H1 (cell line): ENCODE measurements around the gene CEP76. TPM values are rescaled to one million over a fixed set of nuclear protein-coding genes. Genes with fewer than 3 reads are reported as not detected.

Experiments
- CTCF ChIA-PET: fragments of 300-600 bp; sonication (Branson Sonifier 250); formaldehyde crosslinking; loops from one replicate; lab custom pipeline; 2021; ENCODE audit not compliant: partially characterized antibody; lab: Charles Lee
- POLR2A ChIA-PET: fragments of 300-600 bp; sonication (Branson Sonifier 250); formaldehyde crosslinking; loops from one replicate; lab custom pipeline; 2021; ENCODE audit warnings: inconsistent platforms; ENCODE audit not compliant: partially characterized antibody; lab: Charles Lee
- DNase-seq, 2 experiments: peaks; one replicate each; pipeline versions ENCODE4 v3.0.0 to v3.0.0-alpha.2; 2010 to 2022; ENCODE audit warnings: low spot score in 2 of 2, low read depth in 1 of 2, mixed read lengths in 1 of 2
- FAIRE-seq: peaks from 2 replicates; lab custom pipeline; 2011; peaks lifted over from hg19 to GRCh38; lab: Jason Lieb, UNC
- H2AFZ ChIP-seq: 2 replicates; pipeline ENCODE4 v1.8.1; 2012; ENCODE audit warnings: low read length, inconsistent platforms
- H2AK5ac ChIP-seq: 2 replicates; pipeline ENCODE4 v1.6.1; 2013; ENCODE audit warnings: low read depth, low read length
- H2BK120ac ChIP-seq: replicated peaks from 2 replicates; pipeline ENCODE3; 2013; ENCODE audit warnings: low read depth, low read length, inconsistent platforms
- H2BK12ac ChIP-seq: 2 replicates; pipeline ENCODE4 v1.6.1; 2013; ENCODE audit warnings: low read depth, low read length
- H2BK15ac ChIP-seq: 2 replicates; pipeline ENCODE4 v1.6.1; 2013; ENCODE audit warnings: low read length
- H2BK20ac ChIP-seq: 2 replicates; pipeline ENCODE4 v1.6.1; 2013; ENCODE audit warnings: low read length
- H2BK5ac ChIP-seq: 2 replicates; pipeline ENCODE4 v1.6.1; 2013; ENCODE audit warnings: low read depth, low read length
- H3K14ac ChIP-seq: 2 replicates; pipeline ENCODE4 v1.6.1; 2013; ENCODE audit warnings: inconsistent platforms; ENCODE audit not compliant: insufficient read length
- H3K18ac ChIP-seq: 2 replicates; pipeline ENCODE4 v1.6.1; 2013; ENCODE audit warnings: low read length; ENCODE audit errors: extremely low read depth
- H3K23ac ChIP-seq: 2 replicates; pipeline ENCODE4 v1.6.1; 2013; ENCODE audit warnings: inconsistent platforms; ENCODE audit not compliant: insufficient read length
- H3K23me2 ChIP-seq: 2 replicates; pipeline ENCODE4 v1.6.1; 2013; ENCODE audit warnings: low read depth, low read length
- H3K27ac ChIP-seq: 2 replicates; pipeline ENCODE4 v1.6.1; 2011; ENCODE audit warnings: low read depth, low read length, inconsistent platforms
- H3K27me3 ChIP-seq, 4 experiments: replicated peaks in 1 of 4; 1 replicate in 1 of 4; 2 replicates in 3 of 4; pipeline versions ENCODE4 v1.6.1 to v1.8.1; 2011 to 2013; ENCODE audit warnings: low read length in 3 of 4, mild to moderate bottlenecking in 3 of 4, inconsistent platforms in 2 of 4, mixed read lengths in 2 of 4, moderate library complexity in 1 of 4; ENCODE audit not compliant: control insufficient read depth in 3 of 4, insufficient read depth in 3 of 4; ENCODE audit errors: extremely low read depth in 1 of 4
- H3K36me3 ChIP-seq, 4 experiments: 2 replicates each; pipeline versions ENCODE4 v1.6.1 to v1.8.1; 2011 to 2013; ENCODE audit warnings: mild to moderate bottlenecking in 4 of 4, low read length in 3 of 4, moderate library complexity in 2 of 4, control low read depth in 1 of 4, inconsistent platforms in 1 of 4; ENCODE audit not compliant: insufficient read depth in 4 of 4, control insufficient read depth in 2 of 4
- H3K4ac ChIP-seq: replicated peaks from 2 replicates; pipeline ENCODE3; 2013; ENCODE audit warnings: low read length, low read depth, mixed read lengths, inconsistent platforms; ENCODE audit not compliant: insufficient read length
- H3K4me1 ChIP-seq, 4 experiments: replicated peaks in 1 of 4; 1 replicate in 1 of 4; 2 replicates in 3 of 4; pipeline versions ENCODE4 v1.6.1 to v1.8.1; 2011 to 2013; ENCODE audit warnings: low read length in 3 of 4, inconsistent platforms in 2 of 4, mixed read lengths in 1 of 4; ENCODE audit not compliant: insufficient read depth in 4 of 4, control insufficient read depth in 3 of 4
- H3K4me2 ChIP-seq, 2 experiments: 2 replicates each; pipeline versions ENCODE4 v1.6.1 to v1.8.1; 2011 to 2013; ENCODE audit warnings: low read depth in 2 of 2, low read length in 2 of 2, control low read depth in 1 of 2, inconsistent platforms in 1 of 2, mild to moderate bottlenecking in 1 of 2; ENCODE audit not compliant: insufficient read depth in 1 of 2
- H3K4me3 ChIP-seq, 4 experiments: fragments of 200-600, 300-600 bp in 1 of 4; sonication (generic), shearing (Covaris generic), sonication (Bioruptor Twin) in 1 of 4; 2 replicates each; pipeline versions ENCODE4 v1.5.1 to v1.8.1; 2011 to 2016; ENCODE audit warnings: low read length in 4 of 4, low read depth in 3 of 4, control low read depth in 2 of 4, inconsistent platforms in 2 of 4, mild to moderate bottlenecking in 2 of 4, mixed read lengths in 1 of 4, moderate library complexity in 1 of 4; ENCODE audit not compliant: insufficient read depth in 2 of 4; ENCODE audit errors: extremely low read depth in 1 of 4
- H3K56ac ChIP-seq: replicated peaks from 2 replicates; pipeline ENCODE3; 2013; ENCODE audit warnings: low read depth, mild to moderate bottlenecking, mixed read lengths, low read length, inconsistent platforms; ENCODE audit not compliant: insufficient read length
- H3K79me1 ChIP-seq: 2 replicates; pipeline ENCODE4 v1.6.1; 2013; ENCODE audit warnings: low read depth, low read length, control low read depth
- H3K79me2 ChIP-seq, 2 experiments: 2 replicates each; pipeline versions ENCODE4 v1.6.1 to v1.8.1; 2012 to 2013; ENCODE audit warnings: low read length in 2 of 2, mild to moderate bottlenecking in 2 of 2, inconsistent platforms in 1 of 2; ENCODE audit not compliant: insufficient read depth in 2 of 2, control insufficient read depth in 1 of 2
- H3K9ac ChIP-seq, 4 experiments: replicated peaks in 1 of 4; 1 replicate in 1 of 4; 2 replicates in 3 of 4; pipeline versions ENCODE4 v1.6.1 to v1.8.1; 2011 to 2013; ENCODE audit warnings: low read depth in 3 of 4, low read length in 3 of 4, control low read depth in 2 of 4, mild to moderate bottlenecking in 2 of 4, moderate library complexity in 2 of 4, inconsistent platforms in 1 of 4; ENCODE audit errors: extremely low read depth in 1 of 4
- H3K9me3 ChIP-seq, 2 experiments: 2 replicates each; pipeline versions ENCODE4 v1.6.1 to v1.8.1; 2012 to 2013; ENCODE audit warnings: mild to moderate bottlenecking in 2 of 2, moderate library complexity in 2 of 2, control low read depth in 1 of 2, inconsistent platforms in 1 of 2, low read depth in 1 of 2, low read length in 1 of 2, mixed read lengths in 1 of 2; ENCODE audit not compliant: insufficient read depth in 2 of 2
- H4K20me1 ChIP-seq, 2 experiments: replicated peaks in 1 of 2; 2 replicates each; pipeline versions ENCODE3 to v1.8.1; 2011 to 2013; ENCODE audit warnings: inconsistent platforms in 2 of 2, low read length in 2 of 2, mild to moderate bottlenecking in 1 of 2; ENCODE audit not compliant: insufficient read depth in 2 of 2, control insufficient read depth in 1 of 2
- H4K5ac ChIP-seq: 2 replicates; pipeline ENCODE4 v1.6.1; 2013; ENCODE audit warnings: low read length, low read depth, mixed read lengths, inconsistent platforms; ENCODE audit not compliant: insufficient read length
- H4K8ac ChIP-seq: 2 replicates; pipeline ENCODE4 v1.8.0; 2013; ENCODE audit warnings: mild to moderate bottlenecking, moderate library complexity, low read length, inconsistent platforms; ENCODE audit not compliant: insufficient read depth; ENCODE audit errors: extremely low read depth
- H4K91ac ChIP-seq: replicated peaks from 2 replicates; pipeline ENCODE3; 2013; ENCODE audit warnings: low read length, mixed read lengths, inconsistent platforms; ENCODE audit not compliant: insufficient read length
- POLR2A ChIP-seq, 2 experiments: IDR thresholded peaks; 1 replicate in 1 of 2; 2 replicates in 1 of 2; pipeline ENCODE4 v1.6.1; 2011; ENCODE audit warnings: low read depth in 2 of 2, low read length in 2 of 2, mild to moderate bottlenecking in 2 of 2; ENCODE audit errors: control extremely low read depth in 1 of 2
- WGBS, 2 experiments: shearing (Covaris generic) in 1 of 2; methylation state at CpG; one replicate each; pipeline versions ENCODE4 v1.1.6 to v1.1.7; 2013 to 2015; ENCODE audit warnings: low lambda C conversion rate in 2 of 2, mixed read lengths in 2 of 2, inconsistent platforms in 1 of 2, low coverage in 1 of 2, missing lambda C conversion rate in 1 of 2; ENCODE audit not compliant: insufficient replicate concordance in 2 of 2, insufficient coverage in 1 of 2, insufficient read length in 1 of 2; ENCODE audit errors: extremely low coverage in 1 of 2, missing lambda C conversion rate in 1 of 2; 5-methylcytosine and 5-hydroxymethylcytosine counted together
- polyA plus RNA-seq, 7 experiments: library from polyadenylated mRNA; depleted of rRNA in 3 of 7; stranded (reverse) in 5 of 7; unstranded in 2 of 7; fragments of >200 nt in 5 of 7; fragments of 200-250 nt in 2 of 7; gene quantifications; 1 replicate in 5 of 7; 2 replicates in 1 of 7; 4 replicates in 1 of 7; pipeline versions ENCODE4 v1.2.1 to v1.2.3, GENCODE V29; 2011 to 2013; ENCODE audit warnings: missing spikeins in 2 of 7, mixed read lengths in 2 of 7
- total RNA-seq: library from RNA; stranded (reverse); fragmentation: NEBNext Ultra II Directional; extraction: Animal tissue kit (Norgen Biotek cat#: 25700); gene quantifications from 2 replicates; pipeline ENCODE4 v1.2.1, GENCODE V29; 2021

Gene CEP76
- total and polyA plus RNA-seq, 2 of the 8 experiments (the other 6 are each of a cell fraction or from before 2014, with no cell fraction given) = 9.0 to 18.1 TPM

DNA sequence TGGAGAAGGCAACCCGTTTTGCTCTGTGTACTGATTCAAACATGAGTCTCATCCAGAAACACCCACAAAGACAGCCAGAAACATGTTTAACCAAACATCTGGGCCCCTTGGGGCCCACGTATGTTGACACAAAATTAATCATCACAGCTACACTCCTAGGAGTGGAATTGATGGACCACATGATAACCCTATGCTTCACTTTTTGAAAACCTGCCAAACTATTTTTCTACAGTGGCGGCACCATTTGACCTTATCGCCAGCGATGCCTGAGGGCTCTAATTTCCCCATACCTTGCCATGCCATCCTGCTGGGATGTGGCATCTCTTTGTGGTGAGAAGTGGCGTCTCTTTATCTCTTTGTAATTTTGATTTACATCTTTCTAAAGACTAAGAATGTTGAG lies 38.8 kb upstream of the CEP76 start:
- 77% methylated on average over 6 of the region's 6 CpGs; no CpG with 5 or more reads in 1 of the 2 experiments for WGBS, 2 experiments
- no peaks in the 10 kb centered on the region for H3K9me3 ChIP-seq
- H2BK5ac ChIP-seq = no peak overlapping the region
- no peaks in the 10 kb centered on the region for H3K79me1 ChIP-seq
- no peak overlapping the region for H3K9ac ChIP-seq
- H4K5ac ChIP-seq = no peak overlapping the region
- H3K4me3 ChIP-seq = no peak overlapping the region
- H4K91ac ChIP-seq = no peak overlapping the region
- H3K23ac ChIP-seq = no peak overlapping the region
- CTCF ChIA-PET = interaction anchor here (1.0 to 1.4 kb wide), 3 partner anchors 14 to 150 kb away, joined by 3 read pairs; no protein-coding TSS in a partner anchor
- H3K23me2 ChIP-seq = no peaks in the 10 kb centered on the region
- no peak overlapping the region for H2AFZ ChIP-seq
- DNase-seq (no peak), FAIRE-seq (no peak)
- H3K79me2 ChIP-seq = no peaks in the 10 kb centered on the region
- POLR2A ChIA-PET = no interaction called here
- no peak overlapping the region for H2BK120ac ChIP-seq
- no peak overlapping the region for H2BK15ac ChIP-seq
- TF ChIP-seq POLR2A (IDR thresholded peaks at IDR 0.05; ENCODE audit: control extremely low read depth in 1 of 2, low read depth in 2 of 2, low read length in 2 of 2) = no peak
- H2BK20ac ChIP-seq = no peak overlapping the region
- H3K36me3 ChIP-seq = no peaks in the 10 kb centered on the region
- no peak overlapping the region for H2AK5ac ChIP-seq
- H3K14ac ChIP-seq = no peak overlapping the region
- H3K27me3 ChIP-seq = no peaks in the 10 kb centered on the region; a peak in 1 of 7 replicates
- H2BK12ac ChIP-seq = no peak overlapping the region
- H3K4me2 ChIP-seq = no peak overlapping the region
- H3K18ac ChIP-seq = no peak overlapping the region
- no peak overlapping the region for H3K27ac ChIP-seq
- no peak overlapping the region for H4K8ac ChIP-seq
- no peak overlapping the region for H3K4ac ChIP-seq
- no peaks in the 10 kb centered on the region; a peak in 1 of 7 replicates for H3K4me1 ChIP-seq
- H3K56ac ChIP-seq = no peak overlapping the region
- H4K20me1 ChIP-seq = no peaks in the 10 kb centered on the region
